GM10266 (cell line): ENCODE data around the gene RBMS1.

ENCODE experiments used
- DNase-seq: peaks from one replicate; pipeline ENCODE4 v3.0.0; 2012; ENCODE audit errors: extremely low spot score
- CTCF ChIP-seq: IDR thresholded peaks from 2 replicates; pipeline ENCODE4 v1.5.1; 2012; ENCODE audit warnings: mild to moderate bottlenecking, low read depth; ENCODE audit not compliant: control insufficient read depth, insufficient read depth; ENCODE audit errors: missing control alignments

Gene RBMS1

GRCh38 chr2:160463245-160463644 is 30.4 kb downstream of the RBMS1 start:
- no peak for DNase-seq
- TF ChIP-seq CTCF = no peak

GRCh38 chr2:160460333-160460731 is 33.3 kb downstream of the RBMS1 start:
- DNase-seq = no peak
- TF ChIP-seq CTCF = no peak

GRCh38 chr2:160459538-160460332 is 33.9 kb downstream of the RBMS1 start:
- no peak for DNase-seq

GRCh38 chr2:160458718-160459453 is 34.7 kb downstream of the RBMS1 start:
- no peak for TF ChIP-seq CTCF
- DNase-seq = no peak

More at GRCh38 chr2:160459538-160460332, 33.9 kb downstream of the RBMS1 start:
- TF ChIP-seq CTCF = no peak

GRCh38 chr2:160457588-160457987 is 36.0 kb downstream of the RBMS1 start:
- DNase-seq = no peak
- TF ChIP-seq CTCF = no peak

GRCh38 chr2:160454070-160454797 is 39.4 kb downstream of the RBMS1 start:
- TF ChIP-seq CTCF = no peak
- no peak for DNase-seq
